Parathyroid adenoma (tissue), 2 donors: ENCODE results near the gene OTUD4.

Experiments
- H2AFZ ChIP-seq: fragments of 300-600 bp; sonication (generic); one replicate; pipeline ENCODE4 v1.7.0; 2017; ENCODE audit warnings: antibody characterized with exemption, mild to moderate bottlenecking
- H3K27ac ChIP-seq: fragments of 300-600 bp; sonication (generic); one replicate; pipeline ENCODE4 v1.7.0; 2017
- H3K27me3 ChIP-seq: fragments of 300-600 bp; sonication (generic); one replicate; pipeline ENCODE4 v1.7.0; 2017; ENCODE audit warnings: low read length; ENCODE audit not compliant: control insufficient read depth, insufficient read depth
- H3K36me3 ChIP-seq: fragments of 300-600 bp; sonication (generic); one replicate; pipeline ENCODE4 v1.7.0; 2017; ENCODE audit warnings: low read length; ENCODE audit not compliant: control insufficient read depth, insufficient read depth
- H3K4me1 ChIP-seq: fragments of 300-600 bp; sonication (generic); one replicate; pipeline ENCODE4 v1.7.0; 2017; ENCODE audit warnings: control low read depth
- H3K4me2 ChIP-seq: fragments of 300-600 bp; sonication (generic); one replicate; pipeline ENCODE4 v1.7.0; 2017; ENCODE audit warnings: low read length
- H3K4me3 ChIP-seq: fragments of 300-600 bp; sonication (generic); one replicate; pipeline ENCODE4 v1.7.0; 2017; ENCODE audit warnings: low read depth, low read length
- H3K79me2 ChIP-seq: fragments of 300-600 bp; sonication (generic); one replicate; pipeline ENCODE4 v1.7.0; 2017; ENCODE audit warnings: control low read depth
- H3K9ac ChIP-seq: fragments of 300-600 bp; sonication (generic); one replicate; pipeline ENCODE4 v1.7.0; 2017; ENCODE audit warnings: mild to moderate bottlenecking
- H3K9me3 ChIP-seq: fragments of 300-600 bp; sonication (generic); one replicate; pipeline ENCODE4 v1.7.0; 2017; ENCODE audit warnings: low read length; ENCODE audit not compliant: control insufficient read depth
- CTCF ChIP-seq: fragments of 300-600 bp; sonication (generic); IDR thresholded peaks from one replicate; pipeline ENCODE4 v1.7.0; 2017; ENCODE audit warnings: antibody characterized with exemption, mild to moderate bottlenecking
- donor health status: primary hyperparathyroidism.

OTUD4 gene

GRCh38 chr4:145132511-145133098 is 47.8 kb downstream of the OTUD4 start:
- Histone ChIP-seq H3K27me3 (no peaks in the 10 kb centered on the region), H3K4me2 (no peak overlapping the region), H3K9me3 (no peaks in the 10 kb centered on the region), H3K4me3 (no peak overlapping the region), H3K27ac (no peak overlapping the region), H3K9ac (no peak overlapping the region), H3K79me2 (no peaks in the 10 kb centered on the region), H3K4me1 (no peaks in the 10 kb centered on the region), H2AFZ (no peak overlapping the region), H3K36me3 (no peaks in the 10 kb centered on the region)
- no peak for TF ChIP-seq CTCF

GRCh38 chr4:145131848-145132247 is 48.5 kb downstream of the OTUD4 start:
- Histone ChIP-seq H3K36me3 (no peaks in the 10 kb centered on the region), H3K4me3 (no peak overlapping the region), H3K27me3 (no peaks in the 10 kb centered on the region), H3K4me1 (no peaks in the 10 kb centered on the region), H3K79me2 (no peaks in the 10 kb centered on the region), H2AFZ (no peak overlapping the region), H3K27ac (no peak overlapping the region), H3K9ac (no peak overlapping the region), H3K9me3 (no peaks in the 10 kb centered on the region), H3K4me2 (no peak overlapping the region)
- TF ChIP-seq CTCF: no peak

- H3K36me3 ChIP-seq: no peaks in the 10 kb centered on the region
- no peaks in the 10 kb centered on the region for H3K4me1 ChIP-seq
- no peak overlapping the region for H3K4me3 ChIP-seq
- no peak overlapping the region for H3K4me2 ChIP-seq
- H3K27ac ChIP-seq: no peak overlapping the region
- H3K9ac ChIP-seq: no peak overlapping the region
- no peaks in the 10 kb centered on the region for H3K27me3 ChIP-seq
- no peaks in the 10 kb centered on the region for H3K79me2 ChIP-seq
- no peak overlapping the region for H2AFZ ChIP-seq
- no peaks in the 10 kb centered on the region for H3K9me3 ChIP-seq
- no peak for TF ChIP-seq CTCF
These were observed 49.5 kb downstream of the OTUD4 start for GRCh38 chr4:145130788-145131399.

- Histone ChIP-seq H3K9ac (no peak overlapping the region), H3K36me3 (no peaks in the 10 kb centered on the region), H3K4me3 (no peak overlapping the region), H3K27me3 (no peaks in the 10 kb centered on the region), H3K27ac (no peak overlapping the region), H3K79me2 (no peaks in the 10 kb centered on the region), H3K9me3 (no peaks in the 10 kb centered on the region), H2AFZ (no peak overlapping the region), H3K4me1 (no peaks in the 10 kb centered on the region), H3K4me2 (no peak overlapping the region)
- TF ChIP-seq CTCF: no peak
These were observed 50.3 kb downstream of the OTUD4 start for GRCh38 chr4:145130130-145130529.

GRCh38 chr4:145125396-145125795 is 55.0 kb downstream of the OTUD4 start:
- Histone ChIP-seq H3K9ac (no peak overlapping the region), H3K79me2 (no peaks in the 10 kb centered on the region), H3K27ac (no peak overlapping the region), H3K4me3 (no peak overlapping the region), H3K27me3 (no peaks in the 10 kb centered on the region), H3K4me1 (no peaks in the 10 kb centered on the region), H2AFZ (no peak overlapping the region), H3K9me3 (no peaks in the 10 kb centered on the region), H3K36me3 (no peaks in the 10 kb centered on the region), H3K4me2 (no peak overlapping the region)
- no peak for TF ChIP-seq CTCF
